ENCODE data around the gene RARRES2.

DNA sequence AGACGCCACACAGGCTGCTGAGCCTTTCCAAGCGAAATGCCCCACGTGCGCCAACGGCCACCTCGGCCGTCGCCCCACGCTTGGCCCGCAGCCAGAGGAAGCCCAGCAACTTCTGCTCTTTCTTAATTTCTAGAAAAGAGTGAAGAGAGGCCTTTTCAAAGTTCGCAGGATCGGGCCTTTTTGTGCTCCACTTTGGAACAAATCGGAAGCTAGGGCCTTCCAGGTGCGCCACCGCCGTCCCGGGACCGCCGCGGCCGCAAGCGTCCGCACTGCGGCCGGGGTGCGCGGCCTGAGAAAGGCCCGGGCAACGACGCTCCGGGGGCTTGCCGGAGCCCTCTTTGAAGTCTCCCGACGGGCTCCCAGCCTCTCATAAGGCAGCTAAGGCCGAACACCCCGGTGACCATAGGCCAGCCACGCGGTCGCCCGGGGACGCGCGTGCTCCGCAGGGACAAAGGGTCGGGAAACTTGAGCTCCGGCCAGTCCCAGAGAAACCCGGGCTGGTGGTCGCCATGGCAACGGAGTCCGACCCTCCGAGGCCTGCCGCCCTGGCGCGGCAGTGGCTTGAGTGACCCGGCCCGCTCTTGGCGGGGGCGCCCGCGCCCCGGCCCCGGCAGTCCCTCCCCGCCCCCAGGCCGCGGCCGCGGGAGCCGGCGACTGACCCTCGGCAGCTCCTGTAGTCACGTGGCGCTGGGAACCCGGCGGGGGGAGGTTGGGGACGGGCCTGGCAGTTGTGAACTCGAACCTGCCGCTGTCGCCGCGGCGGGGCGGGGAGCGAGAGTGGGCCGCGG lies 26.9 kb upstream of the RARRES2 start, which contains the start of gene REPIN1:
- TF ChIP-seq EZH2 (IDR thresholded peaks at IDR 0.05; ENCODE audit: borderline replicate concordance, low read depth, low read length, severe bottlenecking), result no peak
- TF ChIP-seq, protein P1, sequence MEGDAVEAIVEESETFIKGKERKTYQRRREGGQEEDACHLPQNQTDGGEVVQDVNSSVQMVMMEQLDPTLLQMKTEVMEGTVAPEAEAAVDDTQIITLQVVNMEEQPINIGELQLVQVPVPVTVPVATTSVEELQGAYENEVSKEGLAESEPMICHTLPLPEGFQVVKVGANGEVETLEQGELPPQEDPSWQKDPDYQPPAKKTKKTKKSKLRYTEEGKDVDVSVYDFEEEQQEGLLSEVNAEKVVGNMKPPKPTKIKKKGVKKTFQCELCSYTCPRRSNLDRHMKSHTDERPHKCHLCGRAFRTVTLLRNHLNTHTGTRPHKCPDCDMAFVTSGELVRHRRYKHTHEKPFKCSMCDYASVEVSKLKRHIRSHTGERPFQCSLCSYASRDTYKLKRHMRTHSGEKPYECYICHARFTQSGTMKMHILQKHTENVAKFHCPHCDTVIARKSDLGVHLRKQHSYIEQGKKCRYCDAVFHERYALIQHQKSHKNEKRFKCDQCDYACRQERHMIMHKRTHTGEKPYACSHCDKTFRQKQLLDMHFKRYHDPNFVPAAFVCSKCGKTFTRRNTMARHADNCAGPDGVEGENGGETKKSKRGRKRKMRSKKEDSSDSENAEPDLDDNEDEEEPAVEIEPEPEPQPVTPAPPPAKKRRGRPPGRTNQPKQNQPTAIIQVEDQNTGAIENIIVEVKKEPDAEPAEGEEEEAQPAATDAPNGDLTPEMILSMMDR (IDR thresholded peaks at IDR 0.05; ENCODE audit: borderline replicate concordance, extremely low read depth, low read length, poor library complexity, severe bottlenecking), result no peak

Measured in DND-41 (cell line).